GM19395 (cell line): ENCODE data around the gene SMG9.

Experiments used
- ATAC-seq: cut with Tn5 transposase; IDR thresholded peaks from one replicate; pipeline ENCODE4 v1.9.1; 2021; ENCODE audit warnings: mild to moderate bottlenecking, moderate library complexity; ENCODE audit not compliant: unreplicated experiment

Gene SMG9, protein sequence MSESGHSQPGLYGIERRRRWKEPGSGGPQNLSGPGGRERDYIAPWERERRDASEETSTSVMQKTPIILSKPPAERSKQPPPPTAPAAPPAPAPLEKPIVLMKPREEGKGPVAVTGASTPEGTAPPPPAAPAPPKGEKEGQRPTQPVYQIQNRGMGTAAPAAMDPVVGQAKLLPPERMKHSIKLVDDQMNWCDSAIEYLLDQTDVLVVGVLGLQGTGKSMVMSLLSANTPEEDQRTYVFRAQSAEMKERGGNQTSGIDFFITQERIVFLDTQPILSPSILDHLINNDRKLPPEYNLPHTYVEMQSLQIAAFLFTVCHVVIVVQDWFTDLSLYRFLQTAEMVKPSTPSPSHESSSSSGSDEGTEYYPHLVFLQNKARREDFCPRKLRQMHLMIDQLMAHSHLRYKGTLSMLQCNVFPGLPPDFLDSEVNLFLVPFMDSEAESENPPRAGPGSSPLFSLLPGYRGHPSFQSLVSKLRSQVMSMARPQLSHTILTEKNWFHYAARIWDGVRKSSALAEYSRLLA

GRCh38 chr19:43754503-43755255, at the start of gene SMG9:
Gene SMG9 (minus strand): TSS chr19:43754962. CDS start chr19:43750741, 4,221 bp downstream.
- ATAC-seq, result peak; percentile 56

- ATAC-seq, result no peak
Measured at GRCh38 chr19:43804432-43804831, 49.7 kb upstream of the SMG9 start.

GRCh38 chr19:43802216-43802951, 47.6 kb upstream of the SMG9 start, which contains the start of gene LYPD5:
Gene LYPD5 (minus strand): TSS chr19:43802447. CDS start chr19:43802380, 67 bp downstream.
- no peak for ATAC-seq

DNA sequence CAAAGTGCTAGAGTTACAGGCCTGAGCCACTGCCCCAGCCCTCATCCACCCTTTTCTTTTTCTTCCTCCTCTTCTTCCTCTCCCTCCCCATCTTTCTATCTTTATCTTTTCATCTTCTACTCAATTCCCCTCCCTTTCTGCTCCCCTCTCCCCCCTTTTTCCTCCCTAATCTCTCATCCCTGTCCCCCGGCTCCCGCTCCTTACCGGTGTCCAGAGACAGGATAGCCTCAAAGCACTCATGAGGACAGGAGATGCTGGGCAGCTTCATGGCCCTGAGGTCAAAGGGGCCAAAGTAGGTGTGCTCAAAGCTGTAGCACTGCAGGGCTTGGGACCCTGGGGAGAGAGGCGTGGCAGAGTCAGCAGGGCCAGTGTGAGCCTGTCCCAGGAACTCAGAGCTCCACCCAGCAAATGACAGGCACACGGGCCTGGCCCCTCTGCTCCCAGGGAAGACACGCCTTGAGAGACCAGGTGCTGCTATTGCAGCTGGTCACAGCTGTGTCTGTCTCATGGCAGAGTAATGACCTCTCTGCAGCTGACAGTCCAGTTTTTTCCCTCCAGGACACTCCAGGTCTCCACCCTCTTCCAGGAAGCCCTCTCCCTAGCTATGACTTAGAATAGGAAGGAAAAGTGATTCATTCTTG, 44.9 kb upstream of the SMG9 start:
- ATAC-seq, result no peak

DNA sequence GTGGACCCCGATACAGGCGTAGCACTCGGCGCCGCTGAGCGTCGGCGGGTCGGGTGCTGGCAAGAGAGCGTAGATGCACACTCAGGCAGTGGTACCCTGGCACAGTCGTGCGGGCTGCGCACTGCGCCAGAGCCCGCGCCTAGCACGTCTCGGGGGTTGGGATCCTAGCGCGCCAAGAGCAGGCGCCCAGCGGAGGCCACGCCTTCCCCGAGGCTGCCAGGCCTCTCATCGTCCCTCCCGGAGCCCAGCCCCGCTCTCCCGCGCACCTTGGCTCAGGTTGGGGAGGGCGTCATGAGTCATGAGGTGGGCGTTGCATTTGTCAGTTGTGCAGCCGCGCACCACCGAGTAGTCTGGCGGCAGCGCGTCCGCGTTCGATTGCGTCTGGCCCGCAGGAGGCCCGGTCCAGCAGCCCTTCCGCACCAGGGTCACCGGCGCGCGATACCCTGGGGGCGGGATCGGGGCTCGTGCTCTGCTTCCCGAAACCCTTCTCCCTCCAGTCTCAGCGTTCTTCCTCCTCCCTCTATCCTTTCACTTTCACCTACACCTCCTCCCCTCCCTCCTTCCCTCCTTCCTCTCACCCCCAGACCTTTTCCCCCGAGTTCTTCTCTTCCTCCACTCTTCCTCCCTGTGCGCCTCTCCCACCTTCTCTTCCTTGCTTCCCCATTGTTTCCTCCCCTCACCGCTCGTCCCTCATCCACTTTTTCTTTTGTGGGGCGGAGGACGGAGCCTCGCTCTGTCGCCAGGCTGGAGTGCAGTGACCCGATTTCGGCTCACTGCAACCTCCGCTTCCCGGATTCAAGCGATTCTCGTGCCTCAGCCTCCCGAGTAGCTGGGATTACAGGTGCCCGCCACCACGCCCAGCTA, 44.0 kb upstream of the SMG9 start:
- no peak for ATAC-seq

DNA sequence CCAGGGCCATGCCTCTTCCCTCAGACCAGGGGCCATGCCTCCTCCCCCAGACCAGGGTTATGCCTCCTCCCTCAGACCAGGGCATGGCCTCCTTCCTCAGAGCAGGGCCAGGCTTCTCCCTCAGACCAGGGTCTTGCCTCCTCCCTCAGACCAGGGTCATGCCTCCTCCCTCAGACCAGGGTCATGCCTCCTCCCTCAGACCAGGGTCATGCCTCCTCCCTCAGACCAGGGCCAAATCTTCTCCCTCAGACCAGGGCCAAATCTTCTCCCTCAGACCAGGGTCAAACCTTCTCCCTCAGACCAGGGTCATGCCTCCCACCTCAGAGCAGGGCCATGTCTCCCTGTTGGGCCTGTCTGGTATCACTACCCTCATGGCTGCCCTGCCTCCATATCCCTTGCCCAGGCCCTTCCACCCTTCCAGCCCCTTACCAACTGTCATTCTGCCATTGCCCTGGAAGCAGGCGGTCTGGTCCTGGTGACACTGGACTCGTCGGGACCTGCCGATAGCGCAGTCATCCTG, 43.3 kb upstream of the SMG9 start:
- ATAC-seq, result no peak

DNA sequence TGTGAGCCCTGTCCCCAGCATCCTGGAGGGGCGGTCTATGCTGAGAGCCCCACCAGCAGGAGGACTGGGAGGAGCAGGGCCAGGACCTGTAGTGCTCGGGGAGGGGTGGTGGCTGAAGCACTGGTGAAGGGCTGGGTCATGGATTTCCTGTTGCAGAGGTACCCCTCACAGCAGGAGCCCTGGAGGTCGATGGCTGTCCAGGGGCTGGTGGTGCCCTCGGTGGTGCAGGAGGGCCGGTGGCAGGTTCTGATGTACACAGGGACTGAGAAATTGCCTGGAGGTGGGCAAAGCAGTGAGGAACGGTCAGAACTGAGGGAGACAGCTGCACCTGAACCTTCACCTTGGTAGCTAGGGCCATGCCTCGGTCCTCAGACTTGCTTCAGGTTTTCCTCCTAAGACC, 42.8 kb upstream of the SMG9 start:
- no peak for ATAC-seq

DNA sequence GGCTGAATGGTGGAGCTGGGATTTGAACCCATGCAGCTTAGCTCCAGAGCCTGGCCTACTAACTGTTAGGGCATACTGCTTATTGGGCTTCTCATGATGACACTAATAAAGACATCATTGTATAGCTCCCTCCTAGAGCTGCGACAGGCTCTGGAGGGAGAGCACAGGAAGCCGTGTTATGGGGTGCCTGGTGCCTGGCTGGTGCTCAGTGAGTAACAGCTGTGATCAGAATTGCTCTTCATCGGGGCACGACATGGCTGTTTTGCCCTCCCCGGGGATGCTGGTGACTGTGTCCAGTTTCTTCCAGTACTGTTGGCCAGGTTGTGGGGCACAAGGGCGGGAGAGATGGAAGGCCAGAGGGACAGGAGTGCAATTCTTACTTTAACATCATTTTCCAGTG, 42.4 kb upstream of the SMG9 start:
- no peak for ATAC-seq

GRCh38 chr19:43790587-43790986, 35.8 kb upstream of the SMG9 start:
- ATAC-seq, result no peak

DNA sequence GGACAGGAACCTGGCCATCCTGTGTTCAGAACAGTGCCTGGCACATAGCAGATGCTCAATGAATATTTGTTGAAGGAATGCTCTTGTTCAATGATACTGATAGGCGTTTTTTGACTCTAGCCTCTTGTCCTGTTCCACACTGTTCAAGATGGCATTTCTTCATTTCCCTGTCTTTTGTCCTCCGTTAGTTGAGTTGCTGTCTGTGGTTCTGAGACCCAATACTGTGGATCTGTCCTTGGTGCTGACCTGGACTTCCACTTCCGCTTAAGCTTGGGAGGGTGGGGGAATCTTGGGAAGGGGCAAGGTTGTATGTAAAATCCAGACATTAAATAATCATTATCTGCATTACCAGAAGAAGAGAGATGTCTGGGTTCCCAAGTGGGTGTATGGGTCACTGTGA, 34.3 kb upstream of the SMG9 start:
- no peak for ATAC-seq

- no peak for ATAC-seq
Measured at GRCh38 chr19:43786665-43787064, 31.9 kb upstream of the SMG9 start.

GRCh38 chr19:43784981-43785808, 30.4 kb upstream of the SMG9 start:
- peak; percentile 59 for ATAC-seq

- ATAC-seq, result no peak
Measured at GRCh38 chr19:43784241-43784980, 29.6 kb upstream of the SMG9 start.

- no peak for ATAC-seq
Measured at GRCh38 chr19:43783636-43784035, 28.9 kb upstream of the SMG9 start.

- ATAC-seq, result no peak
Measured at GRCh38 chr19:43782689-43783231, 28.0 kb upstream of the SMG9 start.

GRCh38 chr19:43782311-43782660, 27.5 kb upstream of the SMG9 start:
- no peak for ATAC-seq

GRCh38 chr19:43781630-43782310, 27.0 kb upstream of the SMG9 start:
- no peak for ATAC-seq
